Renal cortical epithelial cell (primary cell): ENCODE measurements around the gene MTX1. TPM values are rescaled to one million over a fixed set of nuclear protein-coding genes. Genes with fewer than 3 reads are reported as not detected.
"Not testable (repeated sequence)": the region's sequence is repeated elsewhere in the genome, so short reads cannot be mapped to it uniquely, and the experiment has no call there.

Experiments used
- DNase-seq: peaks from one replicate; pipeline ENCODE4 v3.0.0-alpha.2; 2011; ENCODE audit warnings: low read depth
- total RNA-seq: library from RNA; depleted of rRNA; stranded (reverse); fragments of >200 nt; gene quantifications from 2 replicates; pipeline ENCODE4 v1.2.3, GENCODE V29; 2014

The MTX1 gene
- total RNA-seq, 1 donor from 2014 or later = 36.8 TPM

GRCh38 chr1:155235375-155235774, 26.9 kb downstream of the MTX1 start:
- DNase-seq = not testable (repeated sequence)

- no peak for DNase-seq
These were observed 28.0 kb downstream of the MTX1 start for GRCh38 chr1:155236451-155236850.

GRCh38 chr1:155241069-155241679, 32.7 kb downstream of the MTX1 start:
- peak; percentile 75 for DNase-seq

GRCh38 chr1:155241841-155242264, 33.4 kb downstream of the MTX1 start:
- DNase-seq = no peak

- no peak for DNase-seq
These were observed 34.4 kb downstream of the MTX1 start for GRCh38 chr1:155242805-155243358.

- DNase-seq = peak; percentile 97
These were observed 36.1 kb downstream of the MTX1 start for GRCh38 chr1:155244368-155245162.

- no peak for DNase-seq
These were observed 36.6 kb downstream of the MTX1 start for GRCh38 chr1:155245163-155245524.

GRCh38 chr1:155246796-155247195, 38.3 kb downstream of the MTX1 start:
- DNase-seq = not testable (repeated sequence)

GRCh38 chr1:155247667-155248553, 39.4 kb downstream of the MTX1 start:
- DNase-seq = no peak

GRCh38 chr1:155250246-155250632, 41.7 kb downstream of the MTX1 start:
- no peak for DNase-seq

- peak; percentile 75 for DNase-seq
These were observed 42.3 kb downstream of the MTX1 start for GRCh38 chr1:155250633-155251449.

- DNase-seq = no peak
These were observed 43.1 kb downstream of the MTX1 start for GRCh38 chr1:155251566-155251965.

GRCh38 chr1:155253208-155253607, 44.7 kb downstream of the MTX1 start:
- DNase-seq = no peak

GRCh38 chr1:155253797-155254196, 45.3 kb downstream of the MTX1 start:
- no peak for DNase-seq

- no peak for DNase-seq
These were observed 45.8 kb downstream of the MTX1 start for GRCh38 chr1:155254228-155254713.

- DNase-seq = no peak
These were observed 46.3 kb downstream of the MTX1 start for GRCh38 chr1:155254714-155255242.

- peak; percentile 48 for DNase-seq
These were observed 46.9 kb downstream of the MTX1 start, which contains the start of gene ENTREP3 for GRCh38 chr1:155255243-155256007. TSS of gene ENTREP3 (minus strand) at chr1:155255483. CDS start at chr1:155254877, 606 bp downstream.

- DNase-seq = no peak
These were observed 47.8 kb downstream of the MTX1 start for GRCh38 chr1:155256058-155256852.

GRCh38 chr1:155260276-155260675, 51.8 kb downstream of the MTX1 start:
- no peak for DNase-seq
